NCI-H82 treated with DMSO at 0.1 percent for 48 hours (cell line): ENCODE results near the gene PLPPR2.
"Not testable (repeated sequence)": the region's sequence is repeated elsewhere in the genome, so short reads cannot be mapped to it uniquely, and the experiment has no call there.

Source experiments
- DNase-seq: peaks from one replicate; lab custom pipeline; 2025; ENCODE audit not compliant: unreplicated experiment; lab: John Stamatoyannopoulos, UW

Gene PLPPR2

GRCh38 chr19:11397089-11397610 lies 41.9 kb downstream of the PLPPR2 start:
- DNase-seq, result no peak

DNA sequence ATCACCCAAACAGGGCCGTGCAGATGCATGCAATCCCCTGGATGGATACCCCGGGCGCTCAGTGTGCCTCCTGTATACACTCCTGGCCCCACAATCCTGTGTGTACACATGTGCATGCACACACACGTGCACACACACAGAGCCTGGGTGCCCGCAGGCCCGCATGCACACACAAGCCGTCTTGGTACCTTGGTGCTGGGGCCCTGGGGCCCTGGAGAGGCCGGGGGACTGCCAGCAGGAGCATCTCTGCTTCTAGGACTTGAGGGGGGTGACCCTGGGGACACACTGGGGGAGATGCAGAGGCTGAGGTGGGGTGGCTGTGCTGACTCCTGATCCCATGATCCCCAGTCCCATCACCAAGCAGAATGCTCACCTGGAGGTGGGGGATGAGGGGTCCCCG lies 44.4 kb downstream of the PLPPR2 start:
- DNase-seq, result no peak

DNA sequence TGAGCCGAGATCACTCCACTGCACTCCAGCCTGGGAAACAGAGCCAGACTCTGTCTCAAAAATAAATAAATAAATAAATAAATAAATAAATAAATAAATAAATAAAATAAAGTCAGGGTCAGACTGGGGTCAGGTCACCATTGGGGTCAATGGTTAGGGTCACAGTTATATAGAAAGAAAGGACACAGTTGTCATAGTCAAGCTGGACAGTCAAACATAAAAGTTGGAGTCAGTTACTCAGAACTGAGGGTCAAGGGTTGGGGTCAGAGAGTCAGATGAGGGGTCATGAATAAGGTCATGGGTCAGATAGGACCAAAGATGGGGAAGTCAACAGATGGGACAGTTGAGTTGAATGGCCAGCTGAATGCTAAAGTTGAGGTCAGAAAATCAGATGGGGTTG lies 45.6 kb downstream of the PLPPR2 start:
- no peak for DNase-seq

DNA sequence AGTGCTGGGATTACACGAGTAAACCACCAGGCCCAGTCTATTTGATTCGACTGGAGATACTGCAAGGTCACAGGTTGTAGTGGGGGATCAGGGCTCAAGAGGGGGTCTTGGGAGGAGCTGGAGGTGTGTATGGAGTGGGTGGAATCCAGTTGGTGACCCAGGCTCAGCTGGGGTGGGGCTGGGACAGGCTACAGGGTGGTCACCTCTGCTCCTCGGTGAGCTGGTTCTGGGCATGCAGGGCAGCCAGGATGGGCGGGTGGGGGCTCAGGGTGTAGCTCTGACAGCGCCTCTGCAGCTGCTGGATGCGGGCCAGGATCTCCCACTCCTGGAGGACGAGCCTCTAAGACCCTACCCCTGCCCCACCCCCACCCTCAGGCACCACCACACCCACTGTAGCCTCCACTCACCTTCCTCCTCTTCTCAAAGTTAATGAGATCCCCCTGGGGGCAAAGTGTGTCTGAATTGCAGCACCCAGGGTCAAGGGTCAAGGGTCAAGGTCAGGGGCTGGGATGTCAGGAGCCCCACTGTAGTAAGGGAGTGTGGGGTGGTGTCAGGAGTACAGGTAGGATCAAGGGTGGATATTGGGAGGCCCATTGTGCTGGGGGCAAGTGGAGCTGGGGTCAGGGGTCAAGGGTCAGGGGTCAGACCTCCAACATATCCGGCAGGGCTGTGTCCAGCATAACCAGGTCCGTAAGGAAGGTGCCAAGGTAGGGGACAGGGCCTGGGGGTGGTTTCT lies 46.7 kb downstream of the PLPPR2 start:
- DNase-seq, result no peak

DNA sequence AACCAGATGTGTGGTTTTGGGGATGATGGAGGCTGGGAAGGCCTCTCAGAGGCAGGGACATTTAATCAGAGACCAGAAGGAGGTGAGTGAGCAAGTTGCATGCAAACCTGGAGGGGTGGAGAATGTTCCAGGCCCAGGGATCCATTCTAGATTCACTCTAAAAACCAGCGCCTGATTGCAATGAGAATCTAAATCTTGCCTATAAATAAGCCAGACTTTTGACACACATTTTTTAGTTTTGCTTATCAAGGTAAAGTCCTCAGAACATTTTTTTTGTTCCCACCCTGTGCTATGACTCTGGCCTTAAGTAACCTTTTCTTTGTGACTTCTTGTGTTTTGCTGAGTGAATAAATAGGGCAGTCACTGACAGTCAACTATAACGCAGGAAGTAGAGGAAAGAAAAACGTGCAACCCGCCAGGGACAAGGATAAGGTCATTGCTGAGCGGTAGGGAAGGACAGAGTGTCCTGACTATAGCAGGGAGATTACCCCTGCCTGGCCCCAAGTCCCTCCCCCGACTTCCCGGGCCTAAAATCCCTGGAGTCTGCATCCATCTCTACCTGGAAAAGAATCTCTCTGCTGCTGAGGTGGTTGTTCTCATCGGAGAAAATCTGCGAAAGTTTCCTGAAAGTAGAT lies 49.5 kb downstream of the PLPPR2 start:
- DNase-seq, result no peak

GRCh38 chr19:11405846-11406643 lies 50.8 kb downstream of the PLPPR2 start:
- DNase-seq, result no peak

- not testable (repeated sequence) for DNase-seq
These were observed 51.5 kb downstream of the PLPPR2 start for GRCh38 chr19:11406703-11407236.

GRCh38 chr19:11408591-11408990 lies 53.4 kb downstream of the PLPPR2 start:
- no peak for DNase-seq

GRCh38 chr19:11410682-11411081 lies 55.5 kb downstream of the PLPPR2 start:
- DNase-seq, result no peak

DNA sequence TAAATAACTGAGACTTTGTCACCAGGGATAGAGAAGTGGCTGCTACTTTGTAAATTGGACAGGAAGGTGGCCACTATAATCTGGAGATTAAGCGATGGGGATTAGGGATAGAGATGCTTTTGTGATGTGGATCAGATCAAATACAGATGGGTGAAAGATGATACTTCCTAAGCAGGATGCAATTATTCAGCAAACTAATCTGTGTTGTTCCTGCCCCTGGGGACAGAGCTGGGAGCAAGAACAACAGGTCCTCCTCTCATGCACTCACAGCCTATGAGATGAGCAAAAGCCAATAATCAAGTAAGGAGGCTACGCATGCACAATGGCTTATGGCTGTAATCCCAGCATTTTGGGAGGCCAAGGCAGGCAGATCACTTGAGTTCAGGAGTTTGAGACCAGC lies 59.3 kb downstream of the PLPPR2 start:
- DNase-seq, result peak; percentile 96
